ENCODE results near the gene MCM5. TPM values are rescaled to one million over a fixed set of nuclear protein-coding genes. Genes with fewer than 3 reads are reported as not detected.

The MCM5 gene
- total and polyA plus RNA-seq, 2 experiments from 2014 or later = 288 to 325 TPM

- peak overlapping the region; percentile 89 for H3K27ac ChIP-seq (ENCODE audit: low read depth)
Observed at GRCh38 chr22:35425971-35426800, 26.2 kb downstream of the MCM5 start.

More at GRCh38 chr22:35425971-35426800, 26.2 kb downstream of the MCM5 start:
- H3K27me3 Mint-ChIP-seq (ENCODE audit: insufficient read depth, low read depth, poor library complexity) = peaks cover 11% of the 10 kb centered on the region
- Histone ChIP-seq H3K4me1 (ENCODE audit: insufficient read depth) (peaks cover 21% of the 10 kb centered on the region), H3F3A (replicated peaks; ENCODE audit: low read depth) (peaks cover 57% of the 10 kb centered on the region; the same call in 1 of the 2 replicates), H2AFZ (no peak overlapping the region), H3K27me3 (ENCODE audit: insufficient read depth) (no peaks in the 10 kb centered on the region), H3K4me3 (no peak overlapping the region), H3K9me2 (ENCODE audit: insufficient read depth) (no peaks in the 10 kb centered on the region), H3K36me3 (ENCODE audit: insufficient read depth) (peaks cover 48% of the 10 kb centered on the region), H3K79me2 (replicated peaks; ENCODE audit: insufficient read depth) (peaks cover 23% of the 10 kb centered on the region; the same call in 1 of the 2 replicates), H3K4me2 (peak overlapping the region; percentile 65), H4K20me1 (replicated peaks; ENCODE audit: insufficient read depth) (peaks cover 39% of the 10 kb centered on the region)
- H3K36me3 Mint-ChIP-seq (ENCODE audit: low read depth) = peaks cover 80% of the 10 kb centered on the region
- H3K4me3 Mint-ChIP-seq = peak overlapping the region; percentile 18; the same call in 1 of the 3 replicates
- H3K27ac Mint-ChIP-seq = peak overlapping the region; percentile 90
- ATAC-seq = peak; percentile 72
- no peaks in the 10 kb centered on the region for H3K9me3 Mint-ChIP-seq
- DNase-seq (ENCODE audit: low spot score) = peak; percentile 70
- TF ChIP-seq ETS1 (IDR thresholded peaks at IDR 0.05) (no peak), ZNF331 (CRISPR knock-in tag; IDR thresholded peaks at IDR 0.05; ENCODE audit: low read depth) (no peak), STAT1 (IDR thresholded peaks at IDR 0.05; ENCODE audit: unreplicated experiment) (no peak), POLR2AphosphoS5 (IDR thresholded peaks at IDR 0.05; ENCODE audit: low read depth) (no peak), REST (IDR thresholded peaks at IDR 0.05; ENCODE audit: unreplicated experiment) (no peak), NANOG (IDR thresholded peaks at IDR 0.05; ENCODE audit: borderline replicate concordance) (no peak), JUNB (IDR thresholded peaks at IDR 0.05; ENCODE audit: unreplicated experiment) (no peak), EZH2 (IDR thresholded peaks at IDR 0.05; ENCODE audit: low read depth, unreplicated experiment) (no peak), EZH2phosphoT487 (IDR thresholded peaks at IDR 0.05; ENCODE audit: unreplicated experiment) (no peak), CREB1 (CRISPR knock-in tag; IDR thresholded peaks at IDR 0.05; ENCODE audit: low read depth) (no peak)
- TF ChIP-seq, protein P1, sequence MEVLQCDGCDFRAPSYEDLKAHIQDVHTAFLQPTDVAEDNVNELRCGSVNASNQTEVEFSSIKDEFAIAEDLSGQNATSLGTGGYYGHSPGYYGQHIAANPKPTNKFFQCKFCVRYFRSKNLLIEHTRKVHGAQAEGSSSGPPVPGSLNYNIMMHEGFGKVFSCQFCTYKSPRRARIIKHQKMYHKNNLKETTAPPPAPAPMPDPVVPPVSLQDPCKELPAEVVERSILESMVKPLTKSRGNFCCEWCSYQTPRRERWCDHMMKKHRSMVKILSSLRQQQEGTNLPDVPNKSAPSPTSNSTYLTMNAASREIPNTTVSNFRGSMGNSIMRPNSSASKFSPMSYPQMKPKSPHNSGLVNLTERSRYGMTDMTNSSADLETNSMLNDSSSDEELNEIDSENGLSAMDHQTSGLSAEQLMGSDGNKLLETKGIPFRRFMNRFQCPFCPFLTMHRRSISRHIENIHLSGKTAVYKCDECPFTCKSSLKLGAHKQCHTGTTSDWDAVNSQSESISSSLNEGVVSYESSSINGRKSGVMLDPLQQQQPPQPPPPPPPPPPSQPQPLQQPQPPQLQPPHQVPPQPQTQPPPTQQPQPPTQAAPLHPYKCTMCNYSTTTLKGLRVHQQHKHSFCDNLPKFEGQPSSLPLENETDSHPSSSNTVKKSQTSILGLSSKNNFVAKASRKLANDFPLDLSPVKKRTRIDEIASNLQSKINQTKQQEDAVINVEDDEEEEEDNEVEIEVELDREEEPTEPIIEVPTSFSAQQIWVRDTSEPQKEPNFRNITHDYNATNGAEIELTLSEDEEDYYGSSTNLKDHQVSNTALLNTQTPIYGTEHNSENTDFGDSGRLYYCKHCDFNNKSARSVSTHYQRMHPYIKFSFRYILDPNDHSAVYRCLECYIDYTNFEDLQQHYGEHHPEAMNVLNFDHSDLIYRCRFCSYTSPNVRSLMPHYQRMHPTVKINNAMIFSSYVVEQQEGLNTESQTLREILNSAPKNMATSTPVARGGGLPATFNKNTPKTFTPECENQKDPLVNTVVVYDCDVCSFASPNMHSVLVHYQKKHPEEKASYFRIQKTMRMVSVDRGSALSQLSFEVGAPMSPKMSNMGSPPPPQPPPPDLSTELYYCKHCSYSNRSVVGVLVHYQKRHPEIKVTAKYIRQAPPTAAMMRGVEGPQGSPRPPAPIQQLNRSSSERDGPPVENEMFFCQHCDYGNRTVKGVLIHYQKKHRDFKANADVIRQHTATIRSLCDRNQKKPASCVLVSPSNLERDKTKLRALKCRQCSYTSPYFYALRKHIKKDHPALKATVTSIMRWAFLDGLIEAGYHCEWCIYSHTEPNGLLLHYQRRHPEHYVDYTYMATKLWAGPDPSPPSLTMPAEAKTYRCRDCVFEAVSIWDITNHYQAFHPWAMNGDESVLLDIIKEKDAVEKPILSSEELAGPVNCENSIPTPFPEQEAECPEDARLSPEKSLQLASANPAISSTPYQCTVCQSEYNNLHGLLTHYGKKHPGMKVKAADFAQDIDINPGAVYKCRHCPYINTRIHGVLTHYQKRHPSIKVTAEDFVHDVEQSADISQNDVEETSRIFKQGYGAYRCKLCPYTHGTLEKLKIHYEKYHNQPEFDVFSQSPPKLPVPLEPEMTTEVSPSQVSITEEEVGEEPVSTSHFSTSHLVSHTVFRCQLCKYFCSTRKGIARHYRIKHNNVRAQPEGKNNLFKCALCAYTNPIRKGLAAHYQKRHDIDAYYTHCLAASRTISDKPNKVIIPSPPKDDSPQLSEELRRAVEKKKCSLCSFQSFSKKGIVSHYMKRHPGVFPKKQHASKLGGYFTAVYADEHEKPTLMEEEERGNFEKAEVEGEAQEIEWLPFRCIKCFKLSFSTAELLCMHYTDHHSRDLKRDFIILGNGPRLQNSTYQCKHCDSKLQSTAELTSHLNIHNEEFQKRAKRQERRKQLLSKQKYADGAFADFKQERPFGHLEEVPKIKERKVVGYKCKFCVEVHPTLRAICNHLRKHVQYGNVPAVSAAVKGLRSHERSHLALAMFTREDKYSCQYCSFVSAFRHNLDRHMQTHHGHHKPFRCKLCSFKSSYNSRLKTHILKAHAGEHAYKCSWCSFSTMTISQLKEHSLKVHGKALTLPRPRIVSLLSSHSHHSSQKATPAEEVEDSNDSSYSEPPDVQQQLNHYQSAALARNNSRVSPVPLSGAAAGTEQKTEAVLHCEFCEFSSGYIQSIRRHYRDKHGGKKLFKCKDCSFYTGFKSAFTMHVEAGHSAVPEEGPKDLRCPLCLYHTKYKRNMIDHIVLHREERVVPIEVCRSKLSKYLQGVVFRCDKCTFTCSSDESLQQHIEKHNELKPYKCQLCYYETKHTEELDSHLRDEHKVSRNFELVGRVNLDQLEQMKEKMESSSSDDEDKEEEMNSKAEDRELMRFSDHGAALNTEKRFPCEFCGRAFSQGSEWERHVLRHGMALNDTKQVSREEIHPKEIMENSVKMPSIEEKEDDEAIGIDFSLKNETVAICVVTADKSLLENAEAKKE (CRISPR knock-in tag; IDR thresholded peaks at IDR 0.05) = no peak
- H3K4me1 Mint-ChIP-seq = peaks cover 42% of the 10 kb centered on the region

Measured in GM23338 (cell line).